Measurements from ENCODE around the gene DUSP1.
"Not testable (repeated sequence)": the region's sequence is repeated elsewhere in the genome, so short reads cannot be mapped to it uniquely, and the experiment has no call there.

DUSP1 gene

GRCh38 chr5:172770675-172771438 lies at the start of gene DUSP1:
Gene DUSP1 (minus strand): TSS chr5:172771195. CDS start chr5:172770952, 243 bp downstream.
- DNase-seq: peak; percentile 98

GRCh38 chr5:172820046-172820767 lies 49.2 kb upstream of the DUSP1 start:
- DNase-seq: no peak

- DNase-seq: no peak
Measured at GRCh38 chr5:172819569-172819968, 48.6 kb upstream of the DUSP1 start.

- no peak for DNase-seq
Measured at GRCh38 chr5:172818081-172818480, 47.1 kb upstream of the DUSP1 start.

- DNase-seq: no peak
Measured at GRCh38 chr5:172817664-172818063, 46.7 kb upstream of the DUSP1 start.

- DNase-seq: no peak
Measured at GRCh38 chr5:172816925-172817562, 46.0 kb upstream of the DUSP1 start.

GRCh38 chr5:172815631-172816030 lies 44.6 kb upstream of the DUSP1 start:
- DNase-seq: no peak

GRCh38 chr5:172810996-172811395 lies 40.0 kb upstream of the DUSP1 start:
- DNase-seq: not testable (repeated sequence)

- no peak for DNase-seq
Measured at GRCh38 chr5:172809774-172810173, 38.8 kb upstream of the DUSP1 start.

GRCh38 chr5:172807766-172808311 lies 36.8 kb upstream of the DUSP1 start:
- no peak for DNase-seq

GRCh38 chr5:172806897-172807672 lies 36.1 kb upstream of the DUSP1 start:
- DNase-seq: peak; percentile 94

- DNase-seq: no peak
Measured at GRCh38 chr5:172805736-172806255, 34.8 kb upstream of the DUSP1 start.

- no peak for DNase-seq
Measured at GRCh38 chr5:172805018-172805683, 34.2 kb upstream of the DUSP1 start.

- no peak for DNase-seq
Measured at GRCh38 chr5:172802567-172803176, 31.7 kb upstream of the DUSP1 start.

- no peak for DNase-seq
Measured at GRCh38 chr5:172802112-172802511, 31.1 kb upstream of the DUSP1 start.

GRCh38 chr5:172801179-172801671 lies 30.2 kb upstream of the DUSP1 start:
- DNase-seq: no peak

- DNase-seq: peak; percentile 48
Measured at GRCh38 chr5:172800088-172800551, 29.1 kb upstream of the DUSP1 start.

- DNase-seq: no peak
Measured at GRCh38 chr5:172799416-172799815, 28.4 kb upstream of the DUSP1 start.

- DNase-seq: peak; percentile 28
Measured at GRCh38 chr5:172798422-172799215, 27.6 kb upstream of the DUSP1 start.

- DNase-seq: no peak
Measured at GRCh38 chr5:172797771-172798191, 26.8 kb upstream of the DUSP1 start.

Measured in CD4-positive, alpha-beta T cell treated with Interleukin-17A for 1 hour (primary cell).